ENCODE data around the gene ZNRD2.

DNA sequence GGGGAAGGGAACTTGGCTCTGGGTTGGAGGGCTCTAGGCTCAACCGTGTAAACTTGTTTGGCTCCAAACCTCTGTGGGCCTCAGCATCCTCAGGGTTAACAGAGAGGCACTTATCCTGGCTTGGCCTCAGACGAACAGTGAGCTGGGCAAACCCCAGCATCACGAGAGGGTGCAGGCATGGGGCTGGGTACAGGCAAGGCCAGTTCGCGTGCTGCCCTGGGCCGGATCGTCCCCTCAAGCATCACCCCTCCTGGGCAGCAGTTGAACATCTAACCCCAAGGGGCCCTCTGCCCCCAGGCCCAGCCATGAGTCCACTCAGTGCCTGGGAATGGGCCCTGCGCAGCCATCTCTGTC, 7.5 kb downstream of the ZNRD2 start:
- TF ChIP-seq, protein P1, sequence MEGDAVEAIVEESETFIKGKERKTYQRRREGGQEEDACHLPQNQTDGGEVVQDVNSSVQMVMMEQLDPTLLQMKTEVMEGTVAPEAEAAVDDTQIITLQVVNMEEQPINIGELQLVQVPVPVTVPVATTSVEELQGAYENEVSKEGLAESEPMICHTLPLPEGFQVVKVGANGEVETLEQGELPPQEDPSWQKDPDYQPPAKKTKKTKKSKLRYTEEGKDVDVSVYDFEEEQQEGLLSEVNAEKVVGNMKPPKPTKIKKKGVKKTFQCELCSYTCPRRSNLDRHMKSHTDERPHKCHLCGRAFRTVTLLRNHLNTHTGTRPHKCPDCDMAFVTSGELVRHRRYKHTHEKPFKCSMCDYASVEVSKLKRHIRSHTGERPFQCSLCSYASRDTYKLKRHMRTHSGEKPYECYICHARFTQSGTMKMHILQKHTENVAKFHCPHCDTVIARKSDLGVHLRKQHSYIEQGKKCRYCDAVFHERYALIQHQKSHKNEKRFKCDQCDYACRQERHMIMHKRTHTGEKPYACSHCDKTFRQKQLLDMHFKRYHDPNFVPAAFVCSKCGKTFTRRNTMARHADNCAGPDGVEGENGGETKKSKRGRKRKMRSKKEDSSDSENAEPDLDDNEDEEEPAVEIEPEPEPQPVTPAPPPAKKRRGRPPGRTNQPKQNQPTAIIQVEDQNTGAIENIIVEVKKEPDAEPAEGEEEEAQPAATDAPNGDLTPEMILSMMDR (IDR thresholded peaks at IDR 0.05; ENCODE audit: low read depth, low read length) = no peak
- TF ChIP-seq POLR2A (IDR thresholded peaks at IDR 0.05; ENCODE audit: extremely low read depth, insufficient read length) (no peak), MYC (IDR thresholded peaks at IDR 0.05; ENCODE audit: low read depth, low read length) (no peak)
- TF ChIP-seq, protein P2, sequence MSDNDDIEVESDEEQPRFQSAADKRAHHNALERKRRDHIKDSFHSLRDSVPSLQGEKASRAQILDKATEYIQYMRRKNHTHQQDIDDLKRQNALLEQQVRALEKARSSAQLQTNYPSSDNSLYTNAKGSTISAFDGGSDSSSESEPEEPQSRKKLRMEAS (IDR thresholded peaks at IDR 0.05; ENCODE audit: low read depth, low read length) = no peak

All from NB4 (cell line).